Stomach (tissue), 9 donors: ENCODE measurements around the gene STYXL1. TPM values are rescaled to one million over a fixed set of nuclear protein-coding genes. Genes with fewer than 3 reads are reported as not detected.

Experiments
- DNase-seq, 2 donors: peaks; one replicate each; pipeline versions ENCODE4 v3.0.0 to v3.0.0-alpha.2; 2013 to 2019
- H3K27ac ChIP-seq, 5 donors: fragments of 200-600 bp in 4 of 5; sonication (generic) in 4 of 5; one replicate each; pipeline ENCODE4 v1.5.1; 2013 to 2019; ENCODE audit warnings: mild to moderate bottlenecking in 1 of 5, moderate library complexity in 1 of 5
- H3K27me3 ChIP-seq, 3 donors: fragments of 200-600 bp; sonication (generic); one replicate each; pipeline ENCODE4 v1.5.1; 2017 to 2019; ENCODE audit warnings: mixed run types in 1 of 3
- H3K36me3 ChIP-seq, 4 donors: fragments of 200-600 bp; sonication (generic); 1 replicate in 3 of 4; 2 replicates in 1 of 4; pipeline ENCODE4 v1.5.1; 2016 to 2019
- H3K4me1 ChIP-seq, 4 donors: fragments of 200-600 bp; sonication (generic); one replicate each; pipeline ENCODE4 v1.5.1; 2016 to 2019
- H3K4me3 ChIP-seq, 4 donors: fragments of 200-600 bp; sonication (generic) in 3 of 4; one replicate each; pipeline ENCODE4 v1.5.1; 2016 to 2019; ENCODE audit warnings: mild to moderate bottlenecking in 1 of 4
- H3K9me3 ChIP-seq, 4 donors: fragments of 200-600 bp; sonication (generic); one replicate each; pipeline ENCODE4 v1.5.1; 2016 to 2019
- EP300 ChIP-seq: sonication (generic); formaldehyde crosslinking; IDR thresholded peaks from one replicate; pipeline ENCODE4 v1.6.1; 2017; ENCODE audit warnings: antibody characterized with exemption
- POLR2A ChIP-seq, 4 donors: fragments of 450-650 bp; IDR thresholded peaks; one replicate each; pipeline ENCODE4 v1.6.1; 2016; ENCODE audit warnings: antibody characterized with exemption in 4 of 4, control low read depth in 2 of 4, mild to moderate bottlenecking in 1 of 4, moderate library complexity in 1 of 4
- POLR2AphosphoS5 ChIP-seq, 3 donors: sonication (generic); formaldehyde crosslinking; IDR thresholded peaks; one replicate each; pipeline ENCODE4 v1.6.1; 2016; ENCODE audit warnings: antibody characterized with exemption in 3 of 3
- WGBS, 5 donors: extraction: QIAGEN DNeasy Blood & Tissue Kit in 3 of 5; methylation state at CpG; one replicate each; pipeline versions ENCODE4 v1.1.5 to v1.1.7; 2013 to 2018; 5-methylcytosine and 5-hydroxymethylcytosine counted together
- intact Hi-C: fragments of 100-400 bp; cut with DNase I; formaldehyde crosslinking; loops from one replicate; pipeline ENCODE4 v1.15.1; 2023; ENCODE audit warnings: low total_unique reads
- polyA plus RNA-seq, 3 donors: library from polyadenylated mRNA; stranded (reverse); fragments of 200-250 nt; gene quantifications; one replicate each; pipeline ENCODE4 v1.2.3, GENCODE V29; 2013
- total RNA-seq, 5 donors: library from RNA; depleted of rRNA; stranded (reverse); fragments of >200 nt; gene quantifications; one replicate each; pipeline versions ENCODE4 v1.1.0 to v1.2.3, GENCODE V29; 2014 to 2016
- TF ChIP-seq, protein P1 (sequence below), 7 experiments: fragments of 450-650 bp in 4 of 7; fragments of 200-600 bp in 3 of 7; sonication (generic) in 3 of 7; IDR thresholded peaks; one replicate each; pipeline ENCODE4 v1.5.1; 2016 to 2019; ENCODE audit warnings: antibody characterized with exemption in 7 of 7, control low read depth in 2 of 7, mild to moderate bottlenecking in 1 of 7
- donor health status: healthy with polysubstance abuse.
- donor health status: Bipolar disorder and iron deficiency.
- donor health status: healthy.

STYXL1 gene
- total and polyA plus RNA-seq, 8 donors: 12.3 to 58.1 (median 33.4) TPM

DNA sequence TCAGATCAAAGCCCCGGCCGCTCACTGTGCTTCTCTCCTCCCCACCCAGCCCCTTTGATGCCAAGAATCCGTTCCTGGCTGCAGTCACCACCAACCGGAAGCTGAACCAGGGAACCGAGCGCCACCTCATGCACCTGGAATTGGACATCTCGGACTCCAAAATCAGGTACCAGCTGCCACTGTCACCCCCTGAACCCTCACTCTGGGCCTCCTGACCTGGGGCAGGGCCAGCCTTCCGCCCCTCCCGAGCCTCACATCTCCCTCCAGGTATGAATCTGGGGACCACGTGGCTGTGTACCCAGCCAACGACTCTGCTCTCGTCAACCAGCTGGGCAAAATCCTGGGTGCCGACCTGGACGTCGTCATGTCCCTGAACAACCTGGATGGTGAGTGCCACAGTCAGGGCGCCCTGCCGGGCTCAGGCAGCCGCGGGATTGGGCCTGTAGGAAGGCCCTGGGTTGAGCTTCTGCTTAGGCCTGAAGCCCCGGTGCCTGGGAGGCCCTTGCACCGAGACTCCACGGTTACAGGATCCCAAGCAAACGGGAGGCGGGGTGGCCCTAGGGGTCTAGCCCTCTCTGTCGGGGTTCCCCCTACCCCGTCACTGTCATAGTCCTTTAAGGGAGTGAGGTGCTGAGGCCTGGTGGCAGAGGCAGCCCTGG, 64.2 kb downstream of the STYXL1 start:
- H3K9me3 ChIP-seq: no peaks in the 10 kb centered on the region
- 83 to 93% (median 91%) methylated on average over 9 to 26 of the region's 26 CpGs for WGBS, 5 donors
- TF ChIP-seq POLR2AphosphoS5 (IDR thresholded peaks at IDR 0.05): no peak
- H3K27ac ChIP-seq: peak overlapping the region in 1 of 5 donors; percentile 38
- intact Hi-C loops: no loop called here
- peaks cover 75 to 94% (median 93%) of the 10 kb centered on the region in 4 donors for H3K36me3 ChIP-seq
- peaks cover 7 to 43% (median 22%) of the 10 kb centered on the region in 4 donors for H3K4me1 ChIP-seq
- H3K4me3 ChIP-seq: no peak overlapping the region
- no peaks in the 10 kb centered on the region for H3K27me3 ChIP-seq
- no peak for DNase-seq

DNA sequence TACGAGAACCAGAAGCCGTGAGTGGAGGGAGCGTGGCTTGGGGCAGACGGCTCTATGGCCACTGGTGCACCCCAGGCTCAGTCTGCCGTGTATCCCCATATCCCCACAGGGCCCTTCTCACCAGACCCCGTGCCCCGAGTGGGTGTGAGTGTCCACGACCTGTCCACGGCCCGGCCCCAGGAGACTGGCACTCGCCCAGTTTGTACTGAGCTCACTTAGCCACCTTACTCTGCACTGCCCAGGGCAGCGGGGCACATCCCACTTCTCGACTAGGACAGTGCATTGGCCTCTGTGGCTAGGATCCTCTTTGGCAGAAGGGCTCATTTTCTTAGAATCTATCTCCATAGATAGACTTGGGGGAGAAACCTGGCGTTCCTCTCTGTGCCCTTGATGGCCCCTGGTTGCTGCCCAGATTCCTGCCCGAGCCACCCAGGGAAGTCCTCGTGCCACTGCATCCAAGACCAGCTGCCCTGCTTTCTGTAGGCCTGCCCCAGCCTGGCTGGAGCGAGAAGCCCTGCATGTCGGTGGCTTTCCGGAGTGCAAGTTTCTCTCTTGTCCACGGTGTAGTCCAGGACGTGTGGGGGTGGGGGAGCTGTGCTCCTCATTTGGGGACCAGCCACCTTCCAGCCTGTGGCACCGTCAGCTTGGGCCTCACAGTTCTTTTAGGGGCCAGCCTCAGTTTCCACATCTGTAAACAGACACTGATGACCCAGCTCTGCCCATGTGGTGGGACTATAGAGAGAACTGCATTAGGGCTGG, 65.3 kb downstream of the STYXL1 start:
- TF ChIP-seq, protein P1, sequence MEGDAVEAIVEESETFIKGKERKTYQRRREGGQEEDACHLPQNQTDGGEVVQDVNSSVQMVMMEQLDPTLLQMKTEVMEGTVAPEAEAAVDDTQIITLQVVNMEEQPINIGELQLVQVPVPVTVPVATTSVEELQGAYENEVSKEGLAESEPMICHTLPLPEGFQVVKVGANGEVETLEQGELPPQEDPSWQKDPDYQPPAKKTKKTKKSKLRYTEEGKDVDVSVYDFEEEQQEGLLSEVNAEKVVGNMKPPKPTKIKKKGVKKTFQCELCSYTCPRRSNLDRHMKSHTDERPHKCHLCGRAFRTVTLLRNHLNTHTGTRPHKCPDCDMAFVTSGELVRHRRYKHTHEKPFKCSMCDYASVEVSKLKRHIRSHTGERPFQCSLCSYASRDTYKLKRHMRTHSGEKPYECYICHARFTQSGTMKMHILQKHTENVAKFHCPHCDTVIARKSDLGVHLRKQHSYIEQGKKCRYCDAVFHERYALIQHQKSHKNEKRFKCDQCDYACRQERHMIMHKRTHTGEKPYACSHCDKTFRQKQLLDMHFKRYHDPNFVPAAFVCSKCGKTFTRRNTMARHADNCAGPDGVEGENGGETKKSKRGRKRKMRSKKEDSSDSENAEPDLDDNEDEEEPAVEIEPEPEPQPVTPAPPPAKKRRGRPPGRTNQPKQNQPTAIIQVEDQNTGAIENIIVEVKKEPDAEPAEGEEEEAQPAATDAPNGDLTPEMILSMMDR (IDR thresholded peaks at IDR 0.05): no peak
- no peak for TF ChIP-seq EP300
- no peak for TF ChIP-seq POLR2AphosphoS5 (IDR thresholded peaks at IDR 0.05)
- no peak for TF ChIP-seq POLR2A (IDR thresholded peaks at IDR 0.05)
- H3K27ac ChIP-seq: no peak overlapping the region
- peaks cover 69 to 88% (median 86%) of the 10 kb centered on the region in 4 donors for H3K36me3 ChIP-seq
- H3K9me3 ChIP-seq: no peaks in the 10 kb centered on the region
- WGBS, 5 donors: 87 to 93% (median 89%) methylated on average over 15 to 22 of the region's 22 CpGs
- DNase-seq: no peak
- peaks cover 7 to 43% (median 19%) of the 10 kb centered on the region in 4 donors for H3K4me1 ChIP-seq
- intact Hi-C loops: no loop called here
- H3K4me3 ChIP-seq: no peak overlapping the region
- no peaks in the 10 kb centered on the region for H3K27me3 ChIP-seq

DNA sequence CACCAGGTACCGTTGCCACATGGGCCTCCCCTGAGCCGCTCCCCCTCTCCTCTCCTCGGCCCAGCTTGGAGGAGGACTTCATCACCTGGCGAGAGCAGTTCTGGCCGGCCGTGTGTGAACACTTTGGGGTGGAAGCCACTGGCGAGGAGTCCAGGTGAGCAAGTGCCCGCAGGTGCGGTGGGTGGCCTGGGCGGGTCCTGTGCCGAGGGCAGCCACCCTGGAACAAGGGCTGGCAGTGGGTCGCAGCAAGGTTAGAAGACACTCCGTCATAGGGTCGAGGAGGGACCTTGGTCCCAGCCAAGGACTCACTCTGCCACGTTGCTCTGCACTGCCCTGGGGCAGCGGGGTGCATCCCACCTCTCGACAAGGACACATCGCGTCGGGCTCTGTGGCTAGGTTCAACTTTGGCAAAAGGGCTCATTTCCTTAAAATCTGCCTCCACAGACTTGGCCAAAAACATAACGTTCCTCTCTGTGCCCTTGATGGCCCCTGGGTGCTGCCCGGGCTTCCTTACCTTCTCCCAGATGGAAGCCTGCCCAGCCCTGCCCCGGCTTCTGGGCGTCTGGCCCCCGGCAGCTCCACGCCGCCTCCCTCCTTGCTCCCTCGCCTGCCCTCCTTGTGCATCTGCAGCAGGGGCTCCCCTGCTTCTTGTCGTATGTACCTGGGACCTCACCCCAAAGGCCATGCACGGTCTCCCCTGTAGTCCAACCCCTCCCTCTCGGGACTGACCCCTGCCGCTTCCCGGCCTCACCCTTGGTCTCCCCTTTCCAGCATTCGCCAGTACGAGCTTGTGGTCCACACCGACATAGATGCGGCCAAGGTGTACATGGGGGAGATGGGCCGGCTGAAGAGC, 66.1 kb downstream of the STYXL1 start:
- intact Hi-C loops: no loop called here
- no peaks in the 10 kb centered on the region for H3K9me3 ChIP-seq
- H3K36me3 ChIP-seq: peaks cover 63 to 87% (median 80%) of the 10 kb centered on the region in 4 donors
- peaks cover 7 to 41% (median 17%) of the 10 kb centered on the region in 4 donors for H3K4me1 ChIP-seq
- H3K4me3 ChIP-seq: no peak overlapping the region
- TF ChIP-seq POLR2A (IDR thresholded peaks at IDR 0.05) (no peak), POLR2AphosphoS5 (IDR thresholded peaks at IDR 0.05) (no peak), EP300 (no peak)
- TF ChIP-seq, protein P1 (IDR thresholded peaks at IDR 0.05): no peak
- H3K27me3 ChIP-seq: no peaks in the 10 kb centered on the region
- 85 to 87% (median 87%) methylated on average over 34 to 38 of the region's 38 CpGs for WGBS, 5 donors
- H3K27ac ChIP-seq: no peak overlapping the region
- no peak for DNase-seq

DNA sequence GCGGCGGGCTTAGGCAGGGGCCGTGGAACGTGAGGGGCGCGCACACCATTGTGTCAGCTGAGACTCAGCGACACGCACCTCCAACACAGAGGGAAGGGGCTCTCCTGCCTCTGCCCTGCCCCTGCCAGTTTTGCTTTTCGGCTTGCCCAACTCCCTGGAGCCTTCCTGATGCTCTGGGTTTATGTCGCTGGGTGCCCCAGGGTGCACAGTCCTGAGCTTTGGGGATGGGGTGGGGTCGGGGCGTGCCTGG, 66.7 kb downstream of the STYXL1 start:
- H3K4me1 ChIP-seq: peaks cover 7 to 35% (median 15%) of the 10 kb centered on the region in 4 donors
- peaks cover 58 to 87% (median 77%) of the 10 kb centered on the region in 4 donors for H3K36me3 ChIP-seq
- H3K4me3 ChIP-seq: no peak overlapping the region
- H3K27me3 ChIP-seq: no peaks in the 10 kb centered on the region
- no peak overlapping the region for H3K27ac ChIP-seq
- DNase-seq: no peak
- intact Hi-C loops: no loop called here
- no peak for TF ChIP-seq POLR2A (IDR thresholded peaks at IDR 0.05)
- no peak for TF ChIP-seq POLR2AphosphoS5 (IDR thresholded peaks at IDR 0.05)
- TF ChIP-seq, protein P1 (IDR thresholded peaks at IDR 0.05): no peak
- no peak for TF ChIP-seq EP300
- 71 to 89% (median 86%) methylated on average over 6 to 12 of the region's 12 CpGs for WGBS, 5 donors
- H3K9me3 ChIP-seq: no peaks in the 10 kb centered on the region
